Dedifferentiated amniotic fluid mesenchymal stem cell (primary cell): ENCODE data around the gene RGL2.
"Not testable (repeated sequence)": the region's sequence is repeated elsewhere in the genome, so short reads cannot be mapped to it uniquely, and the experiment has no call there.

Experiments used
- DNase-seq: peaks from one replicate; pipeline ENCODE4 v3.0.0-alpha.2; 2016; ENCODE audit errors: extremely low spot score

The RGL2 gene

DNA sequence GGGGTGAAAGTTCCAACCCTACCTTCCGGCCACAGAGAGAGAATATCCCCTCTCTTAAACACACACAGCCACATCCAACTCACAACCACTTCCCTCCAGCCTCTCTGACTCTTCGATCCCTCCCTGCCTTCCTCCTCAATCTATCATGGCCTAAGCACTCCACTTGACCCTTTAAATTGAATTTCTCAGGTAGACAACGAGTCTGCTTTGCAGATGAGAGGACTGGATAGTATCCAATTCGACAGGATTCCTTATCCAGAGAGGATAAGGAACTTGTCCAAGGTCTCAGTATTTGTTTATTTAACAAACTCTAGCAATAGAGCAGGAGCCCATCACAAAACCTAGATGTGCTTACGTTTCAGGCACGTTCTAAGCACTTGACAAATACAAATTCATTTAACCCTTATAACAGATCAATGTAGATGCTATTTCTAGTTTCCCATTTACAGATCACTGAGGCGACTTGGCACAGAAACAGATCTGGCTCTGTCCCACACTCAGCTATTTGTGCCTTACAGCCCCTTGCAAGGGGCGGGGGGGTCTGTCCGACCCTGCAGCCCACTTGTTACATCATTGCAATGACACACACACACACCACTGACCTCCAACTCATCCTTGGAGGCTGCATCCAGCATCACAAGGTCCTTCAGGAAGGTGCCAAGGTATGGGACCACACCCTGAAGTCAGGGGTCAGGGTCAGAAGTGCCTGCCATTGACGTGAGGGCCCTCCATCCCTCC lies 4.5 kb downstream of the RGL2 start:
- DNase-seq, result no peak

DNA sequence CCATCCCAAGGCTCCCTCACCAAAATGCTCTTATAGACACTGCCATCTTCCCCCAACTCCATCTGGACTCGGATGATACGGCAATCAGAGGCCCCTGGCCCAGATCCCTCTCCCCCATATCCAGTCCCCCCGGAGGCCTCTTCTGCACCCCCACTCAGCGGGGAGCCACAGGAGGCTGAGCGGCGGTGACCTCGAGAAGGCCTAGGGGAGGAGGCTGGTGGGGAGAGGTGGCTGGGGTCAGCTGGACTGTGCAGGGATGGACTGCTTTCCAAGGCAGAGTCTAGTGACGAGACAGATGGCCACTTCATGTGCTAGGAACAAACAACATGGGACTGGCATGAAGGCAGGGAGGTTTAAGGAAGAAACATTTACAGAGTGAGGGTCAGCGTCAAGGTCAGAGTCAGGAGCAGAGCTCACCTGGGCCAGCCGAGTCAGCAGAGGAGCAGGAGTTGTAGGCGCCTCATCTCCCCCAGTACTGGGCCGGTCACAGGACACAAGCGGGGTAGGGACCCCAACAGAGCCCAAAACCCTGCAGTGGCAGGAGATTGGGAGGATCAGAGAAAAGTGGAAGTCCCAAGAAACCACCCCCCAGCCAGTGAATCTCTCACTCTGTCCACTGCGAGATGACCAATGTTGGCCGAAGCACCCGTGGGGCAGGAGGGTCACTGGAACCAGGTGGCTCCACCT lies 5.6 kb downstream of the RGL2 start:
- no peak for DNase-seq

DNA sequence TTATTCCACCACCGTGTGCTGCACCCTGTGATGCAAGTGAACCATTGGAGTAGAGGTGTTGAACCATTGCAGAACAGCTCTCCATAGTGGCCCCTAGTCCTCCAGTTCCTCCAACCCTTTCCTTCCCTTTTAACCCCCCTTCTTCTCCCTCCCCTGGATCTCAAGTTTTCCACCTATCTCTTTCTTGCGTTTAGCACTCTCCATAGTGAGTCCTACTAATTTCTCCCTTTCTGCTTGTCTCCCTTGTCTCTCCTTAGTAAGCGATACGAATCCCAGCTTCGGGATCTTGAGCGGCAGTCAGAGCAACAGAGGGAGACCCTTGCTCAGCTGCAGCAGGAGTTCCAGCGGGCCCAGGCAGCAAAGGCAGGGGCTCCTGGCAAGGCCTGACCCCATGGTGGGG lies 8.3 kb downstream of the RGL2 start:
- no peak for DNase-seq

DNA sequence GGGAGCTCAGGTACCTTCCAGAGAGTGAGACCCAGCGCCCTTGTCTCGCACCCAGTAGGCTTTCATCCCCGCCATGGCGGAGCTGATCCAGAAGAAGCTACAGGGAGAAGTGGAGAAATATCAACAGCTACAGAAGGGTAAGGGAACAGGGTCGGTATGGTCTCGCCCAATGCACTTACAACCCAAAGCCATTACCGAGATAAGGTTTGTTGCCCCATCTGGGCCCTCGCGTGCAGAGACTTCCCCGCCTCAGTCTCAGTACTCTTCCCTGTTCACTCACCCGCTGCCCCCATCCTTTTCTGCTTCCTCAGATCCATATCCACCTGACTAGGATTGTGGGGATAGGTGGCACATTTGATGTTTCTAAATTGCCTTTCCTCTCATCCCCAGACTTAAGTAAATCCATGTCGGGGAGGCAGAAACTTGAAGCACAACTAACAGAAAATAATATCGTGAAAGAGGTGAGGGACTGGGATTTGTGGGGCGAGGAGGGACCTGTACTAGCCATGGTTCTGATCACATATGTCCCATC lies 8.9 kb downstream of the RGL2 start:
- no peak for DNase-seq

DNA sequence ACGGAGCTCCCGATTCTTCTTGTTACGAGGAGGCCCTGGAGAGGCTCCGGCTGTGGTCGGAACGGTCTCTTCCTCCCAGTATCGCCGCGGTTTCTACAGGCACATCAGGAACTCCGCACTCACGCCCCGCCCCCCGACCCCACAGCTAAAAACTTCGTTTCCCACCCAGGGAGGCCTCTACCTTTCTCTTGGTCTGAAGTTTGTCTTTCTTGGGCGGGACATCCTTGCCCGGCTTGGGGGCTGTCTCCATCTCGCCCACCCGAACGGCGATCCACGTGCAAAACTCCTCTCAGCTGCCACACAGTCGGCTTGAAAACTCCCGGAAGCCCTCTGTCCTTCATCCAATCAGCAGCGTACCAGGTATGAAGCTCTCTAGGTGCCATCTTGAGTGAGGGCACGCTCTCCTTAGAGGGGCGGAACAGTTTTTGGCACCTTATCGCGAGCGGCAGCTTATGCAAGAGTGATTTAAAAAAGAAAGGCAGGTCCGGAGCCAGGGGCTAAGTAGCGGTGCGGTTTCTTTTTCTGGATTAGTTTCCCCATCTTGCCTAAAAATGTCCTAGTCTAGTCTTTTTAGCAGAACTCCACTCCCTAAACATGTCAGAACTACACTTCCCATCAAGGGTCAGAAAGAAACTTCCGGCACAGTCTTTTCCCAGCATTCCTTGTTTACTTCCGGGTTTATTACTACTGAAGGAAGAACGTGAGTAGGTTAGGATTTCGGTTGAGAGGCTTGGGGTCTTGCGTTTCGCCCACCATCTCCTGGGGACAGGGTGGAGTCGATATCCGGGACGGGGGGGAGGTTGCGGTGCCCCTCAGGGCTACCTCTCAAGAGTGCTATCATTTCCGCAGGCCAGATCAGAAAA lies 9.6 kb downstream of the RGL2 start, which contains the start of the genes PFDN6 and WDR46:
Gene PFDN6 (plus strand): TSS at position 681 of the 863 bp plus-strand sequence. CDS start 256 bp downstream, outside the sequence.
Gene WDR46 (minus strand): TSS at position 319 of the 863 bp plus-strand sequence. CDS start 69 bp downstream, at position 250.
- peak; percentile 95 for DNase-seq

DNA sequence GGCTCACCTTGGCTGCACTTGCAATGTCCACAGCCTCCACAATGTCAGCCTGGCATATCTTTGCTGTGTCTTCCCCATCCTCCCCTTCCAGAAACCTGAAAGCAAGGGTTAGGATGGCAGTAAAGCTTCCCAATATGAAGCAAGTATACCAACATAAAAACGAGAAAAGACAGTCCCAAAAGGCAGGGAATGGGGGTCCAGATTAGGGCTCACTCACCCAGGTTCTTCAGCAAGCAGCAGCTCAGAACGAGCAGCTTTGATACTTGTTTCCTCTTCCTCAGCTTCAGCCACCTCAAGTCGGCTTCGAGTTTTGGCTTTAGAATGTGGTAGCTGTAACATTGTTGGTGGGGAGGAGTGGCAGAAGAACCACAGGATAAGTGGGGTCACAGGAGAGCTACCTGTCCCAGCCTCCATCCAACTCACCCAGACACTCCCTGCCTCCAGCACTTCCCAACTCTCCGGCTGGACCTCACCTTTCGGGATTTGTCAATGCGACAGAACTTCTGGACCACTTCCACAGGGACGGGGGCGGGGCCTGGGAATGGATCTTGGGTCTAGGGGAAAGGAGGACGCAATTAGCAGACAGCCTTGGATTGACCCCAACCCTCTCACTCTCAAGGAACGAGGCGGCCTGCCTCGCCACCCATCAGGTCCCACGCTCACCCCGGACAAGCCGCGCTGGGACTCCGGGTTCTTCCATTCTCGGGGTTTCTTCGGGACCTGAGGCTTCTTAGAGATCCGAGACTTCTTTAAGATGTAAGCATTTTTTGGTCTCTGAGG lies 10.4 kb downstream of the RGL2 start:
- DNase-seq, result no peak

DNA sequence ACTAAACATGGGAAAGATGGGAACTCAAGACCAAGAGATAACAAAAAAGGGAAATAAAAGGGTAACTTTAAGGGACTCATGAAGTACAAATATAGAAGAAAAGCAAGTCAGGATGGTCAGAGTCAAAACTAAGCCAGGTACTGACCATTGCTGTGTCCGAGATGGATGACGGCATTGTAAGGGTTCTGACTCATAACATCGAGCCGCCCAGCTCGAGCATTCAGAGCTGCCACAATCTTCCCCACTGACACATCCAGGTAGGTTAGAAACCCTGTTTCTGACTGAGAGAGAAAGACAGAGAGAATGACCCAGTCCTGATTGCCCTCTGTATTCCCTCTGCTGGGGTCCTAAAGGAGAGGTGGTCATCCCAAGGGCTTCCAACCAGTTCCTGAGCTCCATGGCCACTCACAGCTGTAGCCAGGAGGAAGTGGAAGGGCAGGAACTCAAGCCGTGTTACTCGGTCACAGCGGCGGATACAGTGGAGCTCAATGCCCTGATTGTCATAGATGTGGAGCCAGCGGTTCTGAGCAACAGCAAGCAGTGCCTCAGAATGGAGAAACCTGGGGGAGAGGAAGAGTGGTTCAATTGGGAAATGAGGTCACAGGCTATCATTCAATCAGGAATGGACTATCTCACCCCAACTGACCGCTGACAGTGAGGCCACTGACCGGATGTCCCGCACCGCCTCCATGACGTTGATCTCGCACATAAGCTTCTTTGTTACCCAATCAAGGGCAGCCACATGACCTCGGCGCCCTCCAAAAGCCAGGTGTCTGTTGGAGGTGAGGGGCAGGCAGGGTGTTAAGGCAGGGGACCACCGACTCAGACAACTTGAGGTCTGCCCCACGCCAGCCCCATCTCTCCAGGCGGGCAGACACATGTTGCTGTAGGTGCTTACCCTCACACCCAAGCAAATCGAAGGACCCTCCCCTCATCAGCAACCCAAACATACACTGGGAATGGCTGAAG lies 11.5 kb downstream of the RGL2 start:
- DNase-seq, result no peak

DNA sequence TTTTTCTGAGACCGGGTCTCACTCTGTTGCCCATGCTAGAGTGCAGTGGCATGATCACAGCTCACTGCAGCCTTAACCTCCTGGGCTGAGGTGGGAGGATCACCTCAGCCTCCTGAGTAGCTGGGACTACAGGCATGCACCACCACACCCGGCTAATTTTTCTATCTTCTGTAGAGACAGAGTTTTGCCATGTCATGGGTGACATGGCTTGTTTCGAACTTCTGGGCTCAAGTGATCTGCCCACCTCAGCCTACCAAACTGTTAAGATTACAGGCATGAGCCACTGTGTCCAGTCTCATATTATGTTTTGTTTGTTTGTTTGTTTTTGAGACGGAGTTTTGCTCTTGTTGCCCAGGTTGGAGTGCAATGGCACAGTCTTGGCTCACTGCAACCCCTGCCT lies 13.5 kb downstream of the RGL2 start:
- not testable (repeated sequence) for DNase-seq

DNA sequence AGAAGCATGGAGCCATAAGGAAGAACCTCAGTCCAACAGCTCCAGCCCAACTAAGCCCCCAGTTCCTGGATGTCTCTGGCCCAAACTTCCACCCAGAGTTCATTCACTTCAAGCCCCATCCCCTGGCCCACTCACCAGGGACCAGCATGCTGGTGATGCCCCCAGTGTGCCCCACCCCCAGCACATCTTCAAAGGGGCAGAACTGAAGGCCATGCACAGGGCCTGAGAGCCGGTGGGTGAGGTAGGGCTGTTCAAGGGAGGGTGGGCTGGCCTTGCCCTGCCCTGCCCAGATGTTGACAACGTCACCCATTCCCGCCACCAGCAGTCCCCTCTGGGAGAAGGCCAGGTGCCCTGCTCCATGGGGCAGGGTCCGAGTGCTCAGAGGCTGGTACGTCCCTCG lies 18.2 kb downstream of the RGL2 start:
- no peak for DNase-seq

DNA sequence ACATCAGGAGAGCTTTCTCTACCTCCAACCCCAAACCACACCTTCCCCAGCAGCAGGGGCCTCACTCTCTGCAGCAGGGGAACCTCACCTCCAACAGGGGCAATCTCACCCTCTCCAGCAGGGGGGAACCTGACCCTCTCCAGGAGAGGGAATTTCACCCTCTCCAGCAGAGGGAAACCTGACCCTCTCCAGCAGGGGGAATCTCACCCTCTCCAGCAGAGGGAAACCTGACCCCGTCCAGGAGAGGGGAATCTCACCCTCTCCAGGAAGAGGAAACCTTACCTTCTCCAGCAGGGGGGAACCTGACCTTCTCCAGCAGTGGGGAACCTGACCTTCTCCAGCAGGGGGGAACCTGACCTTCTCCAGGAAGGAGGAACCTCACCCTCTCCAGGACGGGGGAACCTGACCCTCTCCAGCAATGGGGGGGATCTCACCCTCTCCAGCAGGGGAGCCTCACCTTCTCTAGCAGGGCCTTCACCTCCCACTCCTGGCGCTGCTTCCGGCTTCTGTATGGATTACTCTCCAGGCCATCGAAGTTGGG lies 18.7 kb downstream of the RGL2 start:
- DNase-seq, result no peak

DNA sequence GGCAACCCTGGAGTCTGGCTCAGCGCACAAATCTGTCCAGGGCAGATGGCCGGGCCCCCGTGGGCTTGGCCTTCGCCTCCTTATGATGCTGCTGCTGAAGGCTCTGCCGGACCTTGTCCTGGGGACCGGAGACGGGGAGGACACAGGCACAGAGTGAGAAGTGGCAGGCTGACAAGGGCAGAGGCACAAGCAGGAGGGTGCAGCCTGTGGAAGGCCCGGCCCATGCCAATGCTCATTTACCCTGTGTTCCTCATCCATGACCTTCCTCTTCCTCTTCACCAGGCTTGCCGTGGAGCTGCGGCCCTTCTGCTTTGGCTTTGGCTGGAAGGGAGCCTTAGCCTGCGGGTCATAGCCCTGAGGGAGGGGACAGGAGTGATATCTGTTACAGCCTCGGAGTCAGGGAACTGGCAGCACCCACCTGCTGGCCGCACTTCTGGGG lies 19.5 kb downstream of the RGL2 start:
- no peak for DNase-seq

DNA sequence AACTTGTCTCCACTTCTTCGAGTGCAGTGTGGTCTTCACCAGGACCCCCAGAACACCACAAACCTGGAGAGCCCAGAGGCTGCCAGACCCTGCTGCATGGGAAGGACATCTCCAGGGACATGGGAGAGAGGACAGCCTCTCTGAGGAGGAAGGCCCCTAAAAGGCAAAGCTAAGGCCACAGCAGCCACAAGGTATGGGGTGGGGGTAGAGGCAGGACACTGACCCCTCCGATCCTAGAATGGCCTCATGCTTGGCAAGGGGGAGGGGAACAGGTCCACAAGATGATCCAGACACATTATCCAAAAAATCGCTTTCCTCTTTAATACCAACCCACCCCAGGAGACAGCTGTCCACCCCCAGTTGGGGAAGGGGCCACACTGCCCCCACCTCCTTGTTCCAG lies 19.9 kb downstream of the RGL2 start:
- DNase-seq, result no peak

DNA sequence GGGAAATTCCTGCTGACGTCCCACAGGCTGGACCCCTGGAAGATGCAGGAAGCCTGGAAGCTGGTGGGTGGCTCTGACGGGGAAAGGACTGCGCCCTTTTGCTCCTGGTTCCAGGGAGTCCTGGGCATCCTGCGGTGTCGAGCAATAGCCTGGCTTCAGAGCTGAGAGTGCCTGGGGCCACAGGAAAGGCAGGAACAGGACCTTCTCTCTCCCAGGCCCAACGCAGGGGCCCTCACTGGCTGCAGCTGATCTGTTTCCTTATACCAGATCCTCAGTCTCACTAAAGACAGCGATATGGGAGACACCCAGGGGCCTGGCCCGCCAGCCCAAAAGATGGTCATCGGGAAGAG lies 20.4 kb downstream of the RGL2 start:
- DNase-seq, result no peak

DNA sequence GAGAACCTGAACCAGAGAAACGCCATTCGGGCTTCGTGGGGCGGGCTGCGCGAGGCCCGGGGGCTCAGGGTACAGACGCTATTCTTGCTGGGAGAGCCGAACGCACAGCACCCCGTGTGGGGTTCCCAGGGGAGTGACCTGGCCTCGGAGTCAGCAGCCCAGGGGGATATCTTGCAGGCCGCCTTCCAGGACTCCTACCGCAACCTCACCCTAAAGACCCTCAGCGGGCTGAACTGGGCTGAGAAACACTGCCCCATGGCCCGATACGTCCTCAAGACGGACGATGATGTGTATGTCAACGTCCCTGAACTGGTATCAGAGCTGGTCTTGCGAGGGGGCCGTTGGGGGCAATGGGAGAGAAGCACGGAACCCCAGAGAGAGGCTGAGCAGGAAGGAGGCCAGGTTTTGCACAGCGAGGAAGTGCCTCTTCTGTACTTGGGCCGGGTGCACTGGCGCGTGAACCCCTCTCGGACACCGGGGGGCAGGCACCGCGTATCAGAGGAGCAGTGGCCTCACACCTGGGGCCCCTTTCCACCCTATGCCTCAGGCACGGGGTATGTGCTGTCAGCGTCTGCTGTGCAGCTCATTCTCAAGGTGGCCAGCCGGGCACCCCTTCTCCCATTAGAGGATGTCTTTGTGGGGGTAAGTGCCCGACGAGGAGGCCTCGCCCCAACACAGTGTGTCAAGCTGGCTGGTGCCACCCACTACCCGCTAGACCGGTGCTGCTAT lies 20.9 kb downstream of the RGL2 start:
- DNase-seq, result no peak

DNA sequence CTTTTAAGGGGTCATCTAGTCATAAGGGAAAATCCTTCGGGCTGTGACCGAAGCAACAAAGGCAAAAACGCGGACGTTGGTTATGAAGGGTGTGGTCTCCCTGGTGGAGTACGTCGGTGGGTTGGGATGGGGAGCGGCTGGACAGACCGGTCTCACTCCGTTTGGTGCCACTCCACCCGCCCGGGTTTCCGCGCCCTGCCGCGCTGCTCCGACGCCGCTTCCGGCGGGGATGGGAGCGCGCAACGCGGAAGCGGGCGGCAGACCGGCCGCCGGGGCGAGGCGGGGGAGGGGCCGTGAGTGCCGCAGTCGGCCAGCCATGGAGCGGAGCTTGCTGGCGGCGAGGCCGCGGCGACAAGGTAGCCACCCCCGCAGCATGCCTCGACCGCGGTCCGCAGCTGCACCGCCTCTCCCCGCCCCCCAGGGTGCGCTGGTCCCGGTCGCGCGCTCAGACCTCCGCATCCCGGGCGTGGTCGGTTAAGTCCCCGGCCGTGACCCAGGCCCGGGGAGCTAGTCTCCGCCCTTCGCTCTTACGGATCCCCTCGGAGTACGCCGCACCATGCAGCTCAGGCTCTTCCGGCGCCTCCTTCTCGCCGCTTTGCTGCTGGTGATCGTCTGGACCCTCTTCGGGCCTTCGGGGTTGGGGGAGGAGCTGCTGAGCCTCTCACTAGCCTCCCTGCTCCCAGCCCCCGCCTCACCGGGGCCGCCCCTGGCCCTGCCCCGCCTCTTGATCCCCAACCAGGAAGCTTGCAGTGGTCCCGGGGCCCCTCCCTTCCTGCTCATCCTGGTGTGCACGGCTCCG lies 21.7 kb downstream of the RGL2 start, which contains the start of gene B3GALT4:
Gene B3GALT4 (plus strand): TSS at position 260 of the 799 bp plus-strand sequence. CDS start 297 bp downstream, at position 557.
- no peak for DNase-seq

DNA sequence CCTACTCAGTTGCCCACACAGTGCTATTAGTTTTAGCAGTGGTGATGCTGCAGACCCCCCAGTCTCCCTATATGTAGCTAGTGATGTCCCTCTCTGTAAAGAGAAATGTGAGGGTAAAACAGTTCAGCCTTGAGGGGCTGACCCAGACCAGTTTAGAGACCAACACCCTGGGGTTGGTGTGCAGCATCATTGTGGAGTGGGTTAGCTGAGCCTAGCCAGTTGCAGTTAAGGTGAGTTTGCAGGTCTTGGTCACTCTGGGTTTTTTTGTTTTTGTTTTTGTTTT lies 22.2 kb downstream of the RGL2 start:
- DNase-seq, result no peak

DNA sequence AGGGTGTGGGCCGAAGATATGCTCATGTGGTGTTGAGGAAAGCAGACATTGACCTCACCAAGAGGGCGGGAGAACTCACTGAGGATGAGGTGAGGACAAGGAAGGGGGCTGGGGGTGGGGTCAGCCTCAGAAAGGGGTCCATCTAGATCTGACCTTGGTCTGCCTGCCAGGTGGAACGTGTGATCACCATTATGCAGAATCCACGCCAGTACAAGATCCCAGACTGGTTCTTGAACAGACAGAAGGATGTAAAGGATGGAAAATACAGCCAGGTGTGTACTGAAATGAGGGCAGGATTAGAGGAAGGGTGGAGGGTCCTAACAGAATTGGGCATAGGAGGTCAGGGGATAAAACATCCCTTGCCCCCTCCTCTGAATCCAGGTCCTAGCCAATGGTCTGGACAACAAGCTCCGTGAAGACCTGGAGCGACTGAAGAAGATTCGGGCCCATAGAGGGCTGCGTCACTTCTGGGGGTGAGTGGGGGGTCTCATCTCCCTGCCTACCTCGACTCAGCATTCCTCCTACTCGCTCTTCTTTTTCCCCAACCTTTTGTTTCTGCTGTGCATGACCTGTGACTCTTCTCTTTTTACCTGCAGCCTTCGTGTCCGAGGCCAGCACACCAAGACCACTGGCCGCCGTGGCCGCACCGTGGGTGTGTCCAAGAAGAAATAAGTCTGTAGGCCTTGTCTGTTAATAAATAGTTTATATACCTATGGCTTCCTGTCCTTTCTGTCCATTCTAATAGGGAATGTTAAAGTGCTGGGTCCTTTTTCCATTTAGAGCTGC lies 22.8 kb downstream of the RGL2 start:
- not testable (repeated sequence) for DNase-seq
